ENCODE measurements around the gene LRPAP1. TPM values are rescaled to one million over a fixed set of nuclear protein-coding genes. Genes with fewer than 3 reads are reported as not detected.

The LRPAP1 gene
- total RNA-seq, 2 donors from 2014 or later, result 256 to 321 TPM

DNA sequence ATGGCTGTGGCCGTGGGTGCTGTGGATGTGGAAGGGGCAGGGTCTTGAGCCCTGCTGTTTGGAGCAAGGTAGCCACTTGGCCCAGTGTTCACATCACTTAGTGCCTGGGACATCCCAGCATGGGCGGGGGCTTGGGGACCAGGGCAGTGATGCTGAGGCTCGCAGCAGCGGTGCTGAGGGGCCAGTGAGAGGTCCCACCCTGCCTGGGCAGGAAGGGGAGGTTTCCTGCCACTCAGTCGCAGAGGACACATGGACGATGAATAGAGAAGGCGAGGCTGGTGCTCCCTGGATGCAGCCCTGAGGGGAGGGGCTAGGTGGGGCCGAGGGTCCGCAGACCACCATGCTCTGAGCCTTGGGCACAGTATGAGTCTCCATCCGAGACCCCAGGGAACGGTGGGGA lies 43.4 kb downstream of the LRPAP1 start:
- H3K4me3 ChIP-seq, result no peak overlapping the region
- no peaks in the 10 kb centered on the region for H3K27me3 ChIP-seq
- H3K27ac ChIP-seq, result peak overlapping the region; percentile 89 to 99
- TF ChIP-seq, protein P1, sequence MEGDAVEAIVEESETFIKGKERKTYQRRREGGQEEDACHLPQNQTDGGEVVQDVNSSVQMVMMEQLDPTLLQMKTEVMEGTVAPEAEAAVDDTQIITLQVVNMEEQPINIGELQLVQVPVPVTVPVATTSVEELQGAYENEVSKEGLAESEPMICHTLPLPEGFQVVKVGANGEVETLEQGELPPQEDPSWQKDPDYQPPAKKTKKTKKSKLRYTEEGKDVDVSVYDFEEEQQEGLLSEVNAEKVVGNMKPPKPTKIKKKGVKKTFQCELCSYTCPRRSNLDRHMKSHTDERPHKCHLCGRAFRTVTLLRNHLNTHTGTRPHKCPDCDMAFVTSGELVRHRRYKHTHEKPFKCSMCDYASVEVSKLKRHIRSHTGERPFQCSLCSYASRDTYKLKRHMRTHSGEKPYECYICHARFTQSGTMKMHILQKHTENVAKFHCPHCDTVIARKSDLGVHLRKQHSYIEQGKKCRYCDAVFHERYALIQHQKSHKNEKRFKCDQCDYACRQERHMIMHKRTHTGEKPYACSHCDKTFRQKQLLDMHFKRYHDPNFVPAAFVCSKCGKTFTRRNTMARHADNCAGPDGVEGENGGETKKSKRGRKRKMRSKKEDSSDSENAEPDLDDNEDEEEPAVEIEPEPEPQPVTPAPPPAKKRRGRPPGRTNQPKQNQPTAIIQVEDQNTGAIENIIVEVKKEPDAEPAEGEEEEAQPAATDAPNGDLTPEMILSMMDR (IDR thresholded peaks at IDR 0.05), result no peak
- peaks cover 24% of the 10 kb centered on the region for H3K36me3 ChIP-seq
- no peak for DNase-seq (ENCODE audit: low spot score)
- no peaks in the 10 kb centered on the region for H3K9me3 ChIP-seq
- peaks cover 0 to 33% of the 10 kb centered on the region in 2 donors for H3K4me1 ChIP-seq

DNA sequence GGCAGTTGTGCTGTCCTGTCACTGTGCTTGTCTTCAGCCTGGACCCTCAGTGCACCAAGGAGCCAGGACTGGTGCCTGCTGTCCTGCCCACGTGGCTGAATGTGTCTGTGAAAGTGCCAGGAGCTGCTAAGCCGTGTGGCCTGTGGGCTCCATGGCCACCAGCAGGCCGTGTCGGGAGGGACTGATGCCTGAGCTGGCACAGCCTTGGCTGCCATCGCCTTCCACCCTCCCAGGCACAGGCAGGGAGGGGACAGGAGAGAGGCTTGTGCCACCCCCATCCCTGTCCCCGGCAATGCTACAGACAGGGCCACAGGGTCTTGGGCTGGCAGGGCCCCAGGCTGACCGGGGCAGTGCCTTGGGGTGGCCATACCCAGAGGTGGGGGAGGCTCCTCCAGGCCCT lies 44.4 kb downstream of the LRPAP1 start:
- H3K27ac ChIP-seq, result peak overlapping the region; percentile 89 to 99
- DNase-seq (ENCODE audit: low spot score), result no peak
- no peaks in the 10 kb centered on the region for H3K9me3 ChIP-seq
- H3K4me1 ChIP-seq, result peaks cover 0 to 36% of the 10 kb centered on the region in 2 donors
- H3K36me3 ChIP-seq, result peaks cover 14% of the 10 kb centered on the region
- TF ChIP-seq, protein P1 (IDR thresholded peaks at IDR 0.05), result no peak
- no peaks in the 10 kb centered on the region for H3K27me3 ChIP-seq
- no peak overlapping the region for H3K4me3 ChIP-seq

DNA sequence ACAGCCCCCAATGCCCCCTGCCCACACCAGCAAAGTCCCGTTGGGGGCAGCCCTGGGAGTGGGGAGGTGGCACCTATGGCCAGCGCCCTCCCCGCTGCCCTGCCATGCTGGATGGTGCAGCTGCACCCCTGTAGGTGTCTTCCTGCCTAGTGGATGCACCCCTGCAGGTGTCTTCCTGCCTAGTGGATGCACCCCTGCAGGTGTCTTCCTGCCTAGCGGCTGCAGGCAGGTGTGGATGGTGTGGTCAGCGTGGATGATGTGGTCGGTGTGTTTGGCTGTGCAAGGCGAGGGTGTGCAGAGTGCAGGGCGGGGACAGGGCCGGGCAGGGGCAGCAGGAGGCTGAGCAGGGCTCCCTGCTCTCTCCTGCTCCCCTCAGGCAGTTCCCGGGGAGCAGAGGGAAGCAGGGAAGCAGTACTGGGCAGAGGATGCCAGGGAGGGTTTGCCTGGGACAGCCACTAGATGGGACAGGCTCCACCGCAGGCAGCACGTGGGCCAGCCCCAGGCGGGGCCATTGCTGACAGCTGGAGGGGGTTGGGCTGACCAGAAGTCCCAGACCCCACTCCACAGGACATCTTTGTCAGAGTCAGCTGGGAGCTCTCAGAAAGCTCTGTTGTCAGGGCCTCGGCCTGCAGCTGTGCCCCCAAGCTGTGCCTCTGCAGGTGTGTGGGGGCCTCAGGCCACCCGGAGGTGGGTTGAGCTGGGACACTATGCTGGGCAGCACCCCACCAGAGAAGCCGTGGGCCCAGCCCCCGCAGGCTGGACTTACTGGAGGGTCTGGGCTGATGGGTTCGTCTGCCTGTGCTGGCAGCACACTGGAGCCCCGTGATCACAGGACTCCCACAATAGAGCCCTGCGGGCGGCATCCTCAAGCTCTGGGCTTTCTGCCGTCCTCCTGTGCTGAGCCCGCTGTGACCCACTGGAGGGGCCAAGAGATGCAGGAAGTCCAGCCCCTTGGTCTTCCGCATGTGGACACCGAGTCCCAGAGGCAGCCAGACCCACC lies 45.4 kb downstream of the LRPAP1 start:
- H3K27ac ChIP-seq, result peak overlapping the region; percentile 89 to 99

DNA sequence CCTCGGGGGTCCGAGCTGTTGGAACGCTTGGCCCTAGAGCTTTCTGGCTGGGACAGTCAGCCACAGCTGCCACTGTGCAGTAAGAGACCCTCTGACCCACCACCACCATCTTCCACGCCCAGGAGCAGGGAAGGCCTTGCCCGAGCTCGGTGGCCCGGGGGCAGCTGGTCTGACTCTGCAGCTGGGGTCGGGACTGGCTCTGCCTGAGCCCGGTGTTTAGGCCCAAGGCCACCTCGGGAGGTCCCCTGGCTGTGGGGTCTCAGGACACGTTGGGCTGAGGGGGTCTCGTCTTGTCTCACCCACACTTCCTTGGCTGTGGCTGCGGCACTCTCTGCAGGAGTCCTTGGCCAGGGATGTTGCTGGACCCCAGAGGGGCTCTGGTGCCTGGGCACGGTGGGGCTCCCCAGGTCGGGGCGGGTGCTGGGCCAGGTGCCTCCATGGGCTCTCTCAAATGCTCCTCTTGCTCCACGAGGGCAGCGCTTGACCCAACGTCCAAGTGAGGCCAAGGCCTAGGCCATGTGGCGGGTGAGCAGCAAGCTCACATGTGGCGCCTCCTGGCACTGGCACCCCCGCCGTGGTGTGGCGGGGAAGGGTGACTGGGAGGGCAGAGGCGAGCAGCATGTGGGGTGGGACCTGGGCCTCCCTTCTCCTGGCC lies 46.2 kb downstream of the LRPAP1 start:
- DNase-seq (ENCODE audit: low spot score), result no peak
- H3K27me3 ChIP-seq, result no peaks in the 10 kb centered on the region
- peaks cover 0 to 55% of the 10 kb centered on the region in 2 donors for H3K4me1 ChIP-seq
- peak overlapping the region; percentile 89 to 99 for H3K27ac ChIP-seq
- no peaks in the 10 kb centered on the region for H3K9me3 ChIP-seq
- TF ChIP-seq, protein P1 (IDR thresholded peaks at IDR 0.05), result no peak
- H3K36me3 ChIP-seq, result no peaks in the 10 kb centered on the region
- peak overlapping the region in 1 of 2 donors; percentile 21 for H3K4me3 ChIP-seq

More for the DNA sequence above, 45.4 kb downstream of the LRPAP1 start:
- no peak overlapping the region for H3K4me3 ChIP-seq
- H3K27me3 ChIP-seq, result no peaks in the 10 kb centered on the region
- H3K9me3 ChIP-seq, result no peaks in the 10 kb centered on the region
- H3K36me3 ChIP-seq, result peaks cover 6% of the 10 kb centered on the region
- H3K4me1 ChIP-seq, result peaks cover 0 to 47% of the 10 kb centered on the region in 2 donors
- no peak for DNase-seq (ENCODE audit: low spot score)
- TF ChIP-seq, protein P1 (IDR thresholded peaks at IDR 0.05), result no peak

DNA sequence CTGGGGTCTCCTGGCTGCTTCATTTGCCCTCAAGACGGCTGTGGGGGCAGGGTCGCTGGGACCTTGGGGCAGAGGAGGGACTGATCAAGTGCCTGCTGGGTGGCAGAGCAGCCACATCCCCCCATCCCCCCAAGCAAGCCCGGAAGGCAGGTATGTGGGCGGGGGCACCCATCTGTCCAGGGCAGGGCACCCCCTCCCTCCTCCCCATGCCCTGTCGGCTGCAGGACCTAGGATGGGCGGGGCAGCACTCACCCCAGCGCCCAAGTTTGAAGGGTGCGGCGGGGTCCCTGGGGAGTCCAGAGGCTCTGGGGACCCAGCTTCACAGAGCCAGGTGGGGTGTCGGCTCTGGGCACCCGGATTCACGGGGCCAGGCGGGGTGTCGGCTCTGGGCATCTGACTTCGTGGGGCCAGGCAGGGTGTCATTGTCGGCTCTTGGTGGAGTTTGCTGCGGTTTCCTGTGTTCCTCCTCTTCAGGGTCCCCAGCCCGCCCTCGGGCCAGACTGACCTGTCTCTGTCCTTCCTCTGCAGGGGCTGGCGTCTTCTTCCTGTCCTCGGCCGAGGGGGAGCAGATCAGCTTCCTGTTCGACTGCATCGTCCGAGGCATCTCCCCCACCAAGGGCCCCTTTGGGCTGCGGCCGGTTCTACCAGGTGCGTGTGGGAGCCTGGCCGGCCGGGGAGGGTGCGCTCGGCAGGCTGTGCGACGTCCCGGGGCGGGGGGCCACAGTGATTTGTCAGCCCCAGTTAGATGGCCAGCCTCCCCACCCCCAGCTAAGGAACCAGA lies 47.0 kb downstream of the LRPAP1 start:
- Histone ChIP-seq H3K36me3 (no peaks in the 10 kb centered on the region), H3K4me1 (peaks cover 0 to 63% of the 10 kb centered on the region in 2 donors), H3K4me3 (peak overlapping the region in 1 of 2 donors; percentile 21), H3K27me3 (no peaks in the 10 kb centered on the region), H3K9me3 (no peaks in the 10 kb centered on the region), H3K27ac (peak overlapping the region; percentile 89 to 99)
- TF ChIP-seq, protein P1 (IDR thresholded peaks at IDR 0.05), result no peak
- no peak for DNase-seq (ENCODE audit: low spot score)
